ENCODE data around the gene ZNF112.

DNA sequence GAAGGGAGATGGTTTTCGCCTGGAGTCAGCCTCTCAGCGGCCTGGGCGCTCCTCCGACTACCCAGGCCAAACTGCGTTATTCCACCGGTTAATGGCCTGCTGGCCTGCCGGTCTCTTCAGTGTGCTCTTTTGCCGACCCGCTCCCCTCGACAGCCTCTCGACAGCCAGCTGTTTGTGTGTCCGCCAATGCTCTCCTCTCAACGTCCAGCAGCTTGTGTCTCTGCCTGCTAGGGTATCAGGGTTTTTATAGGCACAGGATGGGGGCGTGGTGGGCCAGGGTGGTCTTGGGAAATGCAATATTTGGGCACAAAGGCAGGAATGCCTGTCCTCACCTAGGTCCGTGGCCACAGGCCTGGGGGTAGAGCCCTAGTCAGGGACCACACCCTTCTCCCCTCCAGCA, 50.2 kb downstream of the ZNF112 start:
- TF ChIP-seq SPI1 (IDR thresholded peaks at IDR 0.05; ENCODE audit: low read depth, low read length) (no peak), POLR2A (IDR thresholded peaks at IDR 0.05; ENCODE audit: low read depth, low read length) (no peak), POLR2AphosphoS5 (IDR thresholded peaks at IDR 0.05; ENCODE audit: low read depth, low read length) (no peak), POU2F2 (IDR thresholded peaks at IDR 0.05; ENCODE audit: low read depth, low read length) (no peak)
